ENCODE measurements around the gene FBLN1.
"Not testable (repeated sequence)": the region's sequence is repeated elsewhere in the genome, so short reads cannot be mapped to it uniquely, and the experiment has no call there.

FBLN1 gene

DNA sequence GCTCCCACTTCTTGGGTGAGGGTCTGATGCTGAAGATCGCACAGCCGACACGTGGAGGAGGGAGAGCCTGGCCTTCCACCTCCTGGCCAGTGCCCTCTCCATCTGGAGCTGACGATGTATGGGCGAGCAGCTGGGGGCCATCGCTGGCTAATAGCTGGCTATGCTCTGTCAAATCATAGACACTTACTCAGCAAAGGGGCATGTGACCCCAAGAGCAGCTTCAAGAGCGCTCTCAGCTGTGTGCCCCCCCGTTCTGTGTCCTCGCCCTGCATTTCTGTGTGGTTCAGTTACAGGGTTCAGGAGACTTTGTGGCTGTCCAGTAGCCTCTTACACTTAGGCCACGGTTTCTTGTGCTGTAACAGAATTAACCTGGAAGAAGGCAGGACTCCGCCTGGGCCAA, 26.4 kb downstream of the FBLN1 start:
- DNase-seq: no peak

DNA sequence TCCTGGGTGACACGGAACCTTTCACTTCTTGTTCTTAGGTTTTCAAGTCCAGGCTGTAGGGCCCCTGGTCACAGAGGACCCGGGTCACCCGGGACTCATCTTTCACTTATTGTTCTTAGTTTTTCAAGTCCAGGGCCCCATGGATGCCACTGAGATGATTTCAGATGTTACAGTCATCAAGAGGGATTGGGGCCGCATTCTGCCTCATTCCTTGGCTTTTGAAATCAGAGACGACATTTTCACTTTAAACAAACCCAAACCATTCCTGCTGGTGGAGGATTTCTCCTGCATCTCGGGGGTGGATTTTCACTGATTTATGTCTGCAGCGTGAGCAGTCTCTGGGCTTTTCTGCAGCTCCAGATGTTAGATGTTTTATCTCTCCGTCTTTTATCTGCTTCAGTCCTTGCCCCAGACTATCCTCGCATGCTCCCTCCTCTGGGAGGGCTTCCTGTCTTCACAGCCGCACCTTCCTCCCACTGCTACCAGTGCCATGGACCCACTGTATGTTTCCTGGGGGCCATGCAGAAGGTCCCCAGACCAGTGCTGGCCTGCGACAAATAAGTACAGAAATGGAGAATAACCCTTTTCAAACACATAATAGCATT, 27.4 kb downstream of the FBLN1 start:
- DNase-seq: no peak

DNA sequence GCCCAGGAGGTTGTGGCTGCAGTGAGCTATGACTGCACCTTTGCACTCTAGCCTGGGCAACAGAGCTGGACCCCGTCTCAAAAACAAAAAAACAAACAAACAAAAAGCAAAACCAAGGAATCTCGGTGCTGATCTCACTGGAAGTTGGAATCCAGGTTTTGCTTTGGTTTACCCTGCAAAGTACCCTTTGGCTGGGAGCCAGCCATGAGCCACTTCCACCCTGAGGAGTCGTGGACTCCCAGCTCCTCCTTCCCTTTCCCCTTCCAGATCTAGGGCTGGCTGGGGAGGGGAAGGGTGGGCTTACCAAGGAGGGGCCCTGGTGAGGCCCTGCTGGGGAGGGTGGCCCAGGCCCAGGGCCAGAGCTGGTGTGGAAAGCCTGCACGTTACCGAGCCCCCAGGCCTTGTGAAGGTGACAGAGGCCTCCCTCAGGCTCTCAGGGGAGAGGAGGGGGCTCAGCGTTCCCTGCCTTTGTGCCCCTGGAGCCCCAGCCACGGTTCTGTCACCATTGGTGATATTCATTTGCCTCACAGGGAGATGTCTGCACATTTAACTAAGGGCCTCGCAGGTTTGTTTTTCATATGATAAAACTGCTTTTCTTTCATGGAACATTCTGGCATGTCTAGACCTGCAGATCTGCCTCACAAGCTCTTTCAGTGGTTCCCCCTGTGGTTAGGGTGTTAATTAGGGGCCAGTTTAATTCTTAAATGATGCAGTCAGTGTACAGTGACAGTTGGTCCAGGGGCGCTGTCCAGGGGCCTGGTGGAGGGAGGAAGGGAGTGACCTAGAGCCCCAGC, 29.0 kb downstream of the FBLN1 start:
- DNase-seq: no peak

DNA sequence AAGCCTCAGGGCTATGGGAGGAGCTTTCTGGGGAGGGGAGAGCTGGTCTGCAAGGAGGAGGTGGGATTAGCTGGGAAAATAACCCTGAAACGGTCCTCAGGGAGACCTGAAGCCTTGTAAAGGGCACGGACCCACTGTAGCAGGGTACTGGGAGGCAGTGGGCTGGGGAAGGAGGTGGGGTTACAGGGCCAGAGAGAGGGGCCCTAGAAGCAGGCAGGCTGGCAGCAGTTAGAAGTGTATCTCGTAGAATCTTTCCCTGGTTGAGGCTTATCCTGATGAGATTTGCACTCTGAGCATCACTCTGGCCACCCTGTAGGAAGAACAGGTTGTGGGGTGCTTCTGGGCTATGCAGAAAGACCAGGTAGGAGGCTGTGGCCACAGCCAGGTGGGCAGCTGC, 29.6 kb downstream of the FBLN1 start:
- DNase-seq: no peak

DNA sequence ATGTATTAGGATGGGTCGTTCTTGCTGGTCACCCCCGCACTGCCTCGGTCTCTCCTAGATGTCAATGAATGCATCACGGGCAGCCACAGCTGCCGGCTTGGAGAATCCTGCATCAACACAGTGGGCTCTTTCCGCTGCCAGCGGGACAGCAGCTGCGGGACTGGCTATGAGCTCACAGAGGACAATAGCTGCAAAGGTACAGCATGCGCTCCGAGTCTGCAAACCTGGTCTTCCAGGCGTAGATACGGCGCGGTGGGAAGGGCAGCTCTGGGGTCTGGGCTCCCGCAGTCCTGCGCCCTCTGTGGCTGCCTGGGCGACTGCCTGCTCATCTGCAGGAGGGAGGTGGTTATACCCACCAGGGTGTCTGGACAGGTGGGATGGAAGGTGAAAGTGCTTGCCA, 31.0 kb downstream of the FBLN1 start:
- no peak for DNase-seq

DNA sequence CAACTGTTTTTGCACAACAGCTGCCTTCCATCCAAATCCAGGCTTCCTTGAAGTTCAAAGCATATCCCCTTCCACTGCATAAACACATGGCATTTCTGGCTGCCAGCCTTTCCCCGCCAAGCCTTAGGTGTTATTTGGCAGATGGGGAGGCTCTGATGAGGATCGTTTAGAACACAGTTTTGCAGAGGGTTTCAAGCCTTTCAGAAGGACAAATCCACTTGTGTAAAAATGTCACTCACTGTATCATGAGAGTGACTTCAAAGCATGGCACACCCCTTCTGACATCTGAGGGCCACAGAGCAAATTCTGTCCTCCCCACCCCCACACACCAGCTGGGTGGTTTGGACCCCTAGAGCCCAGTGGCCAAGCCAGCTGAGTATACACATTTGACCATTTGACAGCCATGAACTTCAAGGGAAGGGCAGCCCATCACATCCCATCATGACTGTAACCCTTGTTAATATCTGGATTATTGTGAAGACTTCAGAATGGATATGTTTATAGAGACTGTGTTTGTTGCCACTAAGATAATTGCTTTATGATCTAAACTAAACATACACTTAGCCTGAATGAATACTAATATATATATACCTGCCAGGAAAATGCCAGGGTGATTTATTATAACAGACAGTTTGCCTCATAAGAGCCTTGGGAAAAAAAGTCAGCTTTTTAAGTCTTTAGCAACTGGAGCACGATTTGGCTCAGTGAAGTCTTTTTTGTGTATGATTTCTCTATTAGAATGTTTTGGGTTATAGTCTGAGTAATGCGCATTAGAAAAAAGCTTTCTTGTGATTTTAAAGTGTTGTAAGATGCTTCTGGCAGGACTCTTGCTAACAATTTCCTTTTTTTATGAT, 31.9 kb downstream of the FBLN1 start:
- peak; percentile 88 for DNase-seq

DNA sequence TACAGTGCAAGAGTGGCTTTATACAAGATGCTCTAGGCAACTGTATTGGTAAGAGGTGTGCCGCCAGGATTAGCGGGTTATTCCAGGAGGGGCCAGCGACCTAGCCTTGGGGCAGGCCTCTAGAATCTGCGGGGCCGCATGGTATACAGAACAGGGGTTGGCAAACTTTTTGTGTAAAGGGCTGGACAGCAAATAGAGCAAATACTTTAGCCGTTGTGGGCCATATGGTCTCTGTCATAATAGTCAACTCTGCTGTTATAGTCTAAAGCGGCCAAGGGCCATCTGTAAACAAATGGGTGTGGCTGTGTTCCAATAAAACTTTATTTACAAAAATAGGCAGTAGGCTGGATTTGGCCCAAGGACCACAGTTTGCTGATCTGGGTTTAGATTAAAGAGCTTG, 32.6 kb downstream of the FBLN1 start:
- DNase-seq: no peak

DNA sequence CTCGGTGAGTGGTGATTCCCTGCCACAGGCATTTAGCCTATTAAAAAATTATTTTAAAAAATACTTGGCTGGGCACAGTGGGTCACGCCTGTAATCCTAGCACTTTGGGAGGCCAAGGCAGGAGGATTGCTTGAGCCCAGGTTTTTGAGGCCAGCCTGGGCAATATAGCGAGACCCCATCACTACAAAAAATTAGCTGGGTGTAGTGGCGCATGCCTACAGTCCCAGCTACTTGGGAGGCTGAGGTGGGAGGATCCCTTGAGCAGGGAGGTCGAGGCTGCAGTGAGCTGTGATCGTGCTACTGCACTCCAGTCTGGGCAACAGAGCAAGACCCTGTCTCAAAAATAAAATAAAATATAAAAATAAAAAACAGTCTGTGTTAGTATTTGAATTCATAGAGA, 33.2 kb downstream of the FBLN1 start:
- not testable (repeated sequence) for DNase-seq

DNA sequence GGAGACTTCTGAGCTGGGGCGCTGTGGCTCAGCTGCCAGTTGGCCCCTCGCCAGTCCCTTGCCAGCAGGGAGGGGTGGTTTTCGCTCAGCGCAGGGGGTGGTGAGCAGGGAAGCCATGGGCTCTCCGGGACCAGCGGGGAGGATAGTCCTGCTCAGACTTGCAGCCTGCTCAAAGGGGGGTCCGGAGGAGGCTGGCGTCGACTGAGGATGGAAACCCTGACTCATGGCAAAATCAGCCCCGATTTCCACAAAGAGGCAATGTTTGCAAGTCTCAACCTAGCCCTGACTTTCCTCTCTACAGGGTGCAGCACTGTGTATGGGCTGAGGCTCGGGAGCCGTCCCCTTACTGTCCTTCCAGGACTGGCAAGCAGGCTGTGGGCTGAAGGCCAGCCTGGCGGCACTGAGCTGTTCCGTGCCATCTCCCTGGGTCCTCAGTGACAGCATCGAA, 35.1 kb downstream of the FBLN1 start:
- no peak for DNase-seq

DNA sequence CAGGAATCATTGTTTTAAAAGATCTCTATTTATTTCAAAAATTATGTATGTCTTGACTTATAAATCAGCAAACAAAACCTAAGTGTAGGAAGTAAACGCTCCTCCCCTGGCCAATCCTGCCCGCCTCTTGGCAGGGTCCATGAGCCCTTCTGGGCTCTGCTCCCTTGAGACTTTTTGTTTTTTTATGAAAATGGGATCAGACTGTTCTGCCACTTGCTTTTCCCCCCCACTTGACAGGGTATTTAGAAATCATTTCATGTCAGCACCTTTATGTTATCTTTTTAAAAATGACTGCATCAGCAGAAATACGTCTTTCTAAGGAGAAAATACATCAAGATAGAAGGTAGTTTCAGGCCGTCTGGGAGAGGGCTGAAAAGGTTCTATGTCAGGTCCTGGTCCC, 35.6 kb downstream of the FBLN1 start:
- no peak for DNase-seq

DNA sequence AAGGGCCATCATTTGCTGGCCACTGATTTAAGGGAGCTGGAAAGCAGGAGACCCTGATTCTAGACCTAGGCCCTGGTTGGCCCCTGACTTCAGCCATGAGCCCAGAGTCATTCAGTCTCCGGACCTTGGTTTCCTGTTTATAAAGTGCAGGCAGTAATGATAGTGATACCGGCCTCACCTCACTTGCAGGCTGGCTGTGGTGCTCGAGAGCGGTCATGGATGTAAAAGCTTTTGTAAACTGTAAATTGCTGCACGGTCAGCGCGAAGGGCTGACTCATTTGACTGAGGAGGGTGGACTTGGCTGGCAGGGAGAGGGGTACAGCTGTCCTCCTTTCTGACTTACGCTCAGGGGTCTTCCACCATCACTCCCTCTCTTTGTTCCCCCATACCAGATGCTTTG, 37.4 kb downstream of the FBLN1 start:
- DNase-seq: no peak

DNA sequence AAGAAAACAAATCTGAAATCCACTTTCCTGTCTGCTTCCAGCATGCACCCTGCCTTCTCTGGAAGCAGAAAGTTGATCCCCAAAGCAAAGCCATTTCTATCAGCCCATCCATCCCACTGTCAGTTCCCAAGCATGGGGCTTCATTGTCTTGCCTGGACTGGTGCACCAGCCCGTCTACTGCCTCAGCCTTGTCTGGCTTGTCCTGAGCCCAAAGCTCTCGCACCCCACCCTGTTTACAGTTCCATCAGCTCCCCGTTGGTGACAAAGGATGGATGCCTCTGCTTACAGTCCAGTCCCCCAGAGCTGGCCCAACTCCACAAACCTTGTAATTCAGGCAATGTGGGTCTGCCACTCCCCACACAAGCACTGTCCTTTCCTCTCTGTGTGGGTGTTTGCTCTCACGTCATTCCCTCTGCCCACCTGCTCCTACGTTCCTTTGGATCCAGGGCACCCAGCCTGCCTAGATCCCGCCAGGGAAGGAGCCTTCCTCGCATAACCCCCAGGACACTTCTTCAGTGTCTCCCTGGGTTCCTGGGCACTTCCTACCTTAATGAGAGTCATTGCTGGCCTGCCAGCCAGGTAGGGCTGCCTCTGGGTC, 38.8 kb downstream of the FBLN1 start:
- DNase-seq: no peak

DNA sequence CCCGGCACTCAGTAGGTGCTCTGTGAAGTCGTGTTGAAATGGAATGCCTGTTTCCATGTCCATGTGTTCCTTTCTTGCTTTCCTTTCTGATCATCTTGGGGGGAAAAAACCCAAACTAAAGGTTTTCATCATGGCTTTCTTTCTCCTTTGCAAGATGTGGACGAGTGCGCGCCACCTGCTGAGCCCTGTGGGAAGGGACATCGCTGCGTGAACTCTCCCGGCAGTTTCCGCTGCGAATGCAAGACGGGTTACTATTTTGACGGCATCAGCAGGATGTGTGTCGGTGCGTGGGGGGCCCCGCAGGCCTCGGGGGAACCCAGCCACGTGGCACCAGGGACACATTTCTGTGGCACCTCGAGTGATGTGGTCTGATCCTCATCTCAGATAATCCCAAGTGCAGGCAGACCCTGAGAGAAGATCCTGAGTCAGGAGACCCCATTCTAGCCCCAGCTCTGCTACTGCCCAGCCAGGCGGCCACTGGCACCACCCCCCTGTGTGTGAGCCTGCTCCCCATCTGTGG, 39.4 kb downstream of the FBLN1 start:
- DNase-seq: no peak

DNA sequence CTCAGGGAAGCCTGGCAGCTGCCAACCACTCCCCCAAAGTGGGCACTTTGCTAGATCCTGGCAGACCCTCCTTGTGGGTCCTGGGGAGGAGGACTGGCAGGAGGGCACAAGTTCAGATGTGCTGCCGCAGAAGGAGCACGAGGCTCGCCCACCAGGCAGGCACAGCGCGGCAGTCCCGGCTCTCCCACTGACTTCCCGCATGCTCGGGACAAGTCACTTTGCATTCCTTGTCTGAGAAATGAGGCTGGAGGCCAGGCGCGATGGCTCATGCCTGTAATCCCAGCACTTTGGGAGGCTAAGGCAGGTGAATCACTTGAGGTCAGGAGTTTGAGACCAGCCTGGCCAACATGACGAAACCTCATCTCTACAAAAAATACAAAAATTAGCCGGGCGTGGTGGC, 40.1 kb downstream of the FBLN1 start:
- DNase-seq: not testable (repeated sequence)

DNA sequence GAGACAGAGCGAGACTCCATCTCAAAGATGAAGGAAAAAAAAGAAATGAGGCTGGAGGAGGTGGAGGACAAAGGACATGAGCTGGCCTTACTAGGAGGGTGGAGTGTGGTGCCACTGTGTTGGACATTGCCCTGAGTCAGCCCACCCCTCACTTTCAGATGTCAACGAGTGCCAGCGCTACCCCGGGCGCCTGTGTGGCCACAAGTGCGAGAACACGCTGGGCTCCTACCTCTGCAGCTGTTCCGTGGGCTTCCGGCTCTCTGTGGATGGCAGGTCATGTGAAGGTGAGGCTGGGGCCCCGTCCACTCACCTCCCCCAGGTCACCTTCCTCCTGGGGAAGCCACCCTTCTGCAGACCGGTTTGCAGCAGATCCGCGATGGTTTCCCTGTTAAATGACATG, 40.6 kb downstream of the FBLN1 start:
- DNase-seq: no peak

DNA sequence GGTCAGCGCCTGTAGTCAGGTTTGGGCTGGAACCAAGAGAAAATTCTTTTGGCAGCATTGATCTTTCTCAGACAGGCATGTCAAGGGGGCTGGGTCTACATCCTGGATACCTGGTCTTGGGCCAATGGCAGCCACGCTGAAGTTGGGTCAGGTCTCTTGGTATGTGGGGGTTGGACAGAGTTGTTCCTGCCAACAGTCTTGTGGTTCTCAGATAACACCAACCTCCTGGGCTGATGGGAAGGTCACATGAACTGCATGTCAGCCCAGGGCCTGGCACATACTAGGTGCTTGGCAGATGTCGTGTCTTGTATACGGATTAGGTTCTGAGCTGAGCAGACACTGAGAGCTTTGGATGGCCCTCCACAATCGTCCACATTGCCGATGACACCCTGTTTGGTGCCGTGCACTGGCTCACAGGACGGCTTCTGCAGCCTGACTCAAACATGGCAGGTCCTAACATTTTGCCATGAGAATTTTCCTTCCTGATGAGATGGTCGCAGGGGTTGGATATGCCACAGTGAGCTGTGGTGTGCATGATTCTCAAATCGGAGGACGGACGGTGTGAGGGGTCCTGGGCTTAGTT, 42.0 kb downstream of the FBLN1 start:
- DNase-seq: no peak

DNA sequence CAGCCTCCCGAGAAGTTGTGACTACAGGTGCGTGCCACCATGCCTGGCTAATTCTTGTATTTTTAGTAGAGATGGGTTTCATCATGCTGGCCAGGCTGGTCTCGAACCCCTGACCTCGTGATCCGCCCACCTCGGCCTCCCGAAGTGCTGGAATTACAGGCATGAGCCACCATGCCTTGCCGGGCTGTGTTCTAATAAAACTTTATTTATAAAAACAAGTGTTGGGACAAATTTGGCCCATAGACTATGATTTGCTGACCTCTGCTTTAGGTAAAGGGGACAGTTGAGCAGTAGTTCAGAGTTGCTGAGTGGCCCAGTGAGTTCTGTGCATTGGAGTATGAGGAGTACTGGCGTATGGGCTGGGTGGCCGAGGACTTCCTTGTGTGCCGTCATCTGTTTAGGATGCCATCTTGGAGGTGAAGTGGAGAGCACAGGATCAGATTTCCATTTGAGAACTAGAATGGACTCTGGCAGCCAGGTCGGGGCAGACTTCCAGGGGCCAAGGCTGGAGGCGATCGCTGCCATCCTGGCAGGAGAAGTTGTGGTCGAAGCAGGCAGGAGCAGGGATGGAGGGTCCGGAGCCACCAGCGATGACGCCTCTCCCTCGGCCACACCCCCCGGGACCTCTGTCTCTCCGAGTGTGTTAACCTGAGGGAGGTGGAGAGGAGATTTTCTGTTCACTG, 43.8 kb downstream of the FBLN1 start:
- no peak for DNase-seq

DNA sequence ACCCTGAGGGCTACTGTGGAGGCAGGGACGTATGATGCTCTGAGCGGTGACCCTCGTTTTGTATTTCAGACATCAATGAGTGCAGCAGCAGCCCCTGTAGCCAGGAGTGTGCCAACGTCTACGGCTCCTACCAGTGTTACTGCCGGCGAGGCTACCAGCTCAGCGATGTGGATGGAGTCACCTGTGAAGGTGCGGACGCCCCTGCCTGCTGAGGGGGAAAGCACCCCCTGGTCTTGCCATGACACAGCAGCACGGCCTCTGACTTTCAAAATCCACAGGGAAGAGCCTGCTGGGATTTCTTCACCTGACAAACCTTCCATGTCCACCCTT, 44.3 kb downstream of the FBLN1 start:
- DNase-seq: no peak

DNA sequence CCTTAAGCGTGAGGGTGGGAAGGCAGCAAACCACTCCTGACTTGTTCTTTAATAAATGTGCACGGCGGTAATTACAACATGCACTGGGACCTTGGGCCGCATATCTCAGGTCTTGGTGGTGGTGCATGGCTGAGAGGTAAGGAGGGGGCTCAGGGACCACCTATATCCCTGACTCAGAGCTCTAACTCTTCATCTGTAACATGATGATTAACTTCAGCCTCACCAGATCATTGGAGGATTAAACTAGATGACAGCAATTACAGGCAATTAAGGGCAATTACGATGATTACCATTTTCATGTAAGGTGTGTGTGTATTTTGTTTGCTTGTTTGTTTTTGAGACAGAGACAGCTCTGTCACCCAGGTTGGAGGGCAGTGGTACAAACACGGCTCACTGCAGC, 45.0 kb downstream of the FBLN1 start:
- DNase-seq: no peak

DNA sequence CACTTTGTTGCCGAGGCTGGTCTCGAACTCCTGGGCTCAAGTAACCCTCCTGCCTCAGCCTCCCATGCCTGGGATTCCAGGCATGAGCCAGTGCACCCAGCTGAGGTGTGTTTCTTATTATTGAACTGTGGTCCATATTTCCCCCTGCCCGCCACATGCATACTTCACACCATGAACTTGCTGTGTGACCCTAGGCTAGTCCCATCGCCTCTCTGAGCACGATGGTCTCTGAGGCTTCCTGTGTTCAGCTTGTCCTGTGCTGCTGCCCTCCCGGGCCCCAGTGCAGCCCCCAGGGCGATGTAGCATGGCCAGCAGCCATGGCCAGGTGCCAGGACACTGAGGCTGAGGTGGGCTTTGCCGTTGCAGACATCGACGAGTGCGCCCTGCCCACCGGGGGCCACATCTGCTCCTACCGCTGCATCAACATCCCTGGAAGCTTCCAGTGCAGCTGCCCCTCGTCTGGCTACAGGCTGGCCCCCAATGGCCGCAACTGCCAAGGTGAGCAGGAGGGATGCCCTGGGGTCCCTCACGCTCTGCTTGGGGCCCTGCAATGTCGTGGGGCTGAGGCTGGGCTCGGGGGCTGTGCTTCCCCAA, 45.7 kb downstream of the FBLN1 start:
- no peak for DNase-seq

DNA sequence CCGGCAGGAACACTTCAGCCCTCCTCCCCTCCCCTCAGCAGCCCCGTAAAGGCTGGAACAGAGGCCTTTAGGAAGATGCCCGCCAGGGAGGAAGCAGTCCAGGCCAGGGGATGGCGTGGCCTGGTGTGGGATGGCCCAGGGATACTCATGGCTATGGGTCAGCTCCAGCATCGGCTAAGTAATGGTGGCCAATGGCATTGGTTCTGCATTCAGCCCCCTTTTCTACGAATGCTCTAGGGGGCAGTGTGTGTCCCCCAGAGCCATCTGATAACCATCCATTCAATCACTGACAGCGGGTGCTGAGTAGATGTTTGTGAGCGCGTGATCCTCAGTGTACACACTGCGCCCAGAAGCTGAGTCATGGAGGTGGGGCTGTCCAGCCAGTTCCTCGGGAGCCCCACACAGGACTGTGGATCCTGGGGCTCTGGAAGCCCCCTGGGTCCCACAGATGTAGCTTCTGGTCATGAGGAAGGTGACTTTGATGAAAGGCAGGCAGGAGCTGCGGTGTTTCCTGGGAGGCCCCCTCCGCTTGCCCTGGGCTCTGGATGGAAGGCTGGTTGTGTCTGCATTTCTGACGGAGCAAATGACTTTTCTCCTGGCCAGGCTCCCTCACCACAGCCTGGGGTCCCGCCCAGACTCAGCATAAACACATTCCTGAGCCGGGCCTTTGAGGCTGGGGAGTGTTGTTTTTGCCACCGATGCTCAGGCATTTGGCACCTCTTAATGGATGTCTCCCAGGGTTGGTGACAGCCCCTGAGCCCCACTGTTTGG, 46.5 kb downstream of the FBLN1 start:
- DNase-seq: no peak
